ENCODE measurements around the gene SCO2.

DNA sequence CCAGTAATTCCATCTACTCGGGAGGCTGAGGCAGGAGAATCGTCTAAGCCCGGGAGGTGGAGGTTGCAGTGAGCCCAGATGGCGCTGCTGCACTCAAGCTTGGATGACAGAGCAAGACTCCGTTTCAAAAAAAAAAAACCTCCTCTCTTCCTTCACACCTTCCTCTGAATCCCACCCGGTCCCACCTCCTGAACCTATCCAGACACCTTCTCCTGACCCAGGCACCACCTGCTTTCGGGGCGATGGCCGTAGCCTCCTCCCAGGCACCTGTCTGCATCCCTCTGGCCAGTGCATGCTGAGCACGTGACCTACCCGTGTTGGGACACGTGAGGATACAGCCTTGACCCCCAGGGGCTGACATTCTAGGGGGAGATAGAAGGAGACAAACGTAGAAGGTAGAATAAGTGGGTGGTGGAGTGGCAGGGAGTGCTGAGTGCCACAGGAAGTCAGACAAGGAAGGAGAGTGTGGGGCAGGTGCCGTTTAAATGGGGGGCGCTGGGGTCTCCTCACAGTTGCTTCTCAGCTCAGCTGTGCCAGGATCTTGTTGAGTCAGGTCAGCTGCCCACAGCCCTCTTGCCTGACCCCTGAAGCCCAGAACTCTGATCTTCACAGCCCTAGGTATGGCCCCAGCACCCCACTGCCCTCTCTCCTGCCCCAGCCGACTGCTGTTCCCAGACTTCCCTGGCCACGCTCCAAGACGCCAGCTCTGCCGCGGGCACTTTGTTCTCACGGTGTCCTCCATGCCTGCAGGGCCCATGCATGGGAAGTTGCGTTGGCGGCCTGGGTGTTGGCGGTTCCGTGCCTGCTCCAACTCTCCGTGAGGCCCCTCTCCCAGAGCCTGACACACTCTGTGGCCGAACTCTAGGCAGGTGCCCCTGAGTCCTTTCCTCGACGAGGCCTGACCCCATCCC, 39.9 kb downstream of the SCO2 start:
- no peak for TF ChIP-seq EZH2 (IDR thresholded peaks at IDR 0.05; ENCODE audit: borderline replicate concordance, low read depth, low read length, severe bottlenecking)
- TF ChIP-seq, protein P1, sequence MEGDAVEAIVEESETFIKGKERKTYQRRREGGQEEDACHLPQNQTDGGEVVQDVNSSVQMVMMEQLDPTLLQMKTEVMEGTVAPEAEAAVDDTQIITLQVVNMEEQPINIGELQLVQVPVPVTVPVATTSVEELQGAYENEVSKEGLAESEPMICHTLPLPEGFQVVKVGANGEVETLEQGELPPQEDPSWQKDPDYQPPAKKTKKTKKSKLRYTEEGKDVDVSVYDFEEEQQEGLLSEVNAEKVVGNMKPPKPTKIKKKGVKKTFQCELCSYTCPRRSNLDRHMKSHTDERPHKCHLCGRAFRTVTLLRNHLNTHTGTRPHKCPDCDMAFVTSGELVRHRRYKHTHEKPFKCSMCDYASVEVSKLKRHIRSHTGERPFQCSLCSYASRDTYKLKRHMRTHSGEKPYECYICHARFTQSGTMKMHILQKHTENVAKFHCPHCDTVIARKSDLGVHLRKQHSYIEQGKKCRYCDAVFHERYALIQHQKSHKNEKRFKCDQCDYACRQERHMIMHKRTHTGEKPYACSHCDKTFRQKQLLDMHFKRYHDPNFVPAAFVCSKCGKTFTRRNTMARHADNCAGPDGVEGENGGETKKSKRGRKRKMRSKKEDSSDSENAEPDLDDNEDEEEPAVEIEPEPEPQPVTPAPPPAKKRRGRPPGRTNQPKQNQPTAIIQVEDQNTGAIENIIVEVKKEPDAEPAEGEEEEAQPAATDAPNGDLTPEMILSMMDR (IDR thresholded peaks at IDR 0.05; ENCODE audit: borderline replicate concordance, extremely low read depth, low read length, poor library complexity, severe bottlenecking): no peak

All from DND-41 (cell line).